Mesenchymal stem cell (in vitro differentiated cells and primary cell): Measurements from ENCODE around the gene ATXN1L.
"Not testable (repeated sequence)": the region's sequence is repeated elsewhere in the genome, so short reads cannot be mapped to it uniquely, and the experiment has no call there.

Experiments used
- DNase-seq: peaks from one replicate; pipeline ENCODE4 v3.0.0-alpha.2; 2013
- H2AFZ ChIP-seq: one replicate; pipeline ENCODE4 v1.6.1; 2013; ENCODE audit warnings: low read depth, mild to moderate bottlenecking, control low read depth, inconsistent platforms, low read length, moderate library complexity
- H2AK5ac ChIP-seq: 2 replicates; pipeline ENCODE4 v1.6.1; 2013; ENCODE audit warnings: low read length, moderate library complexity, mild to moderate bottlenecking, inconsistent platforms; ENCODE audit not compliant: severe bottlenecking
- H2BK120ac ChIP-seq: one replicate; pipeline ENCODE4 v1.6.1; 2013; ENCODE audit warnings: low read depth, mild to moderate bottlenecking, inconsistent platforms, low read length, moderate library complexity
- H2BK12ac ChIP-seq, 2 experiments: one replicate each; pipeline ENCODE4 v1.6.1; 2013; ENCODE audit warnings: inconsistent platforms in 2 of 2, low read length in 2 of 2, mild to moderate bottlenecking in 2 of 2, moderate library complexity in 2 of 2, control low read depth in 1 of 2
- H2BK15ac ChIP-seq: one replicate; pipeline ENCODE4 v1.6.1; 2013; ENCODE audit warnings: mild to moderate bottlenecking, low read depth, inconsistent platforms; ENCODE audit not compliant: poor library complexity, severe bottlenecking
- H2BK5ac ChIP-seq: 2 replicates; pipeline ENCODE4 v1.6.1; 2013; ENCODE audit warnings: low read depth, mild to moderate bottlenecking, low read length, control low read depth, inconsistent platforms; ENCODE audit not compliant: poor library complexity, severe bottlenecking
- H3K14ac ChIP-seq, 2 experiments: one replicate each; pipeline ENCODE4 v1.6.1; 2013; ENCODE audit warnings: inconsistent platforms in 2 of 2, low read length in 2 of 2, control low read depth in 1 of 2, mild to moderate bottlenecking in 1 of 2, moderate library complexity in 1 of 2
- H3K18ac ChIP-seq, 2 experiments: one replicate each; pipeline ENCODE4 v1.6.1; 2013; ENCODE audit warnings: inconsistent platforms in 2 of 2, low read length in 2 of 2, control low read depth in 1 of 2, low read depth in 1 of 2, mild to moderate bottlenecking in 1 of 2
- H3K23ac ChIP-seq, 2 experiments: one replicate each; pipeline ENCODE4 v1.6.1; 2013; ENCODE audit warnings: inconsistent platforms in 2 of 2, low read length in 2 of 2, mild to moderate bottlenecking in 2 of 2, moderate library complexity in 2 of 2, control low read depth in 1 of 2
- H3K27ac ChIP-seq: 2 replicates; pipeline ENCODE4 v1.5.1; 2013; ENCODE audit warnings: mild to moderate bottlenecking, moderate library complexity, low read length, control low read depth, inconsistent platforms; ENCODE audit not compliant: poor library complexity, severe bottlenecking
- H3K27me3 ChIP-seq, 2 experiments: 2 replicates each; pipeline versions ENCODE4 v1.6.1 to v1.7.0; 2013; ENCODE audit warnings: low read length in 2 of 2, mild to moderate bottlenecking in 2 of 2, moderate library complexity in 2 of 2, control low read depth in 1 of 2, inconsistent platforms in 1 of 2; ENCODE audit not compliant: control insufficient read depth in 1 of 2, insufficient read depth in 1 of 2
- H3K36me3 ChIP-seq, 2 experiments: 2 replicates each; pipeline versions ENCODE4 v1.6.1 to v1.7.0; 2013; ENCODE audit warnings: low read length in 2 of 2, control low read depth in 1 of 2, inconsistent platforms in 1 of 2, low read depth in 1 of 2, mild to moderate bottlenecking in 1 of 2; ENCODE audit not compliant: insufficient read depth in 2 of 2, control insufficient read depth in 1 of 2
- H3K4ac ChIP-seq, 2 experiments: one replicate each; pipeline ENCODE4 v1.6.1; 2013; ENCODE audit warnings: inconsistent platforms in 2 of 2, low read length in 2 of 2, mild to moderate bottlenecking in 2 of 2, moderate library complexity in 2 of 2, control low read depth in 1 of 2, low read depth in 1 of 2
- H3K4me1 ChIP-seq: 2 replicates; pipeline ENCODE4 v1.6.1; 2013; ENCODE audit warnings: low read depth, low read length, control low read depth; ENCODE audit not compliant: control insufficient read depth, insufficient read depth
- H3K4me2 ChIP-seq: 2 replicates; pipeline ENCODE4 v1.6.1; 2013; ENCODE audit warnings: low read length, mild to moderate bottlenecking, inconsistent platforms; ENCODE audit not compliant: poor library complexity, severe bottlenecking
- H3K4me3 ChIP-seq, 2 experiments: 2 replicates each; pipeline versions ENCODE4 v1.5.1 to v1.7.0; 2013; ENCODE audit warnings: low read length in 2 of 2, mild to moderate bottlenecking in 2 of 2, control low read depth in 1 of 2, low read depth in 1 of 2; ENCODE audit not compliant: insufficient read depth in 1 of 2
- H3K79me1 ChIP-seq: replicated peaks from 2 replicates; pipeline ENCODE4 v1.6.1; 2013; ENCODE audit warnings: mild to moderate bottlenecking, control low read depth, low read length, inconsistent platforms; ENCODE audit not compliant: poor library complexity, severe bottlenecking
- H3K9ac ChIP-seq: 2 replicates; pipeline ENCODE4 v1.7.0; 2013; ENCODE audit warnings: mild to moderate bottlenecking, low read length, moderate library complexity
- H3K9me3 ChIP-seq: 2 replicates; pipeline ENCODE4 v1.7.0; 2013; ENCODE audit warnings: mild to moderate bottlenecking, low read length; ENCODE audit not compliant: control insufficient read depth
- H4K8ac ChIP-seq: one replicate; pipeline ENCODE4 v1.6.1; 2013; ENCODE audit warnings: inconsistent platforms, mild to moderate bottlenecking, low read length, moderate library complexity
- H4K91ac ChIP-seq: one replicate; pipeline ENCODE4 v1.6.1; 2013; ENCODE audit warnings: mild to moderate bottlenecking, low read length, inconsistent platforms
- WGBS: methylation state at CpG from one replicate; pipeline ENCODE4 v1.1.7; 2013; ENCODE audit warnings: mixed read lengths; 5-methylcytosine and 5-hydroxymethylcytosine counted together

The ATXN1L gene

GRCh38 chr16:71832112-71832511, 13.7 kb upstream of the ATXN1L start:
- WGBS = 74% methylated on average over 2 of the region's 2 CpGs
- H2BK15ac ChIP-seq, DNase-seq, H3K18ac ChIP-seq, H2BK12ac ChIP-seq, H3K23ac ChIP-seq, H3K4me3 ChIP-seq, H3K14ac ChIP-seq, H4K91ac ChIP-seq, H3K79me1 ChIP-seq, H2BK5ac ChIP-seq, H3K9me3 ChIP-seq, H3K27me3 ChIP-seq, H3K4ac ChIP-seq, H3K9ac ChIP-seq, H2AK5ac ChIP-seq, H3K27ac ChIP-seq, H3K4me2 ChIP-seq, H2BK120ac ChIP-seq, H3K4me1 ChIP-seq, H2AFZ ChIP-seq, H4K8ac ChIP-seq, H3K36me3 ChIP-seq: not testable (repeated sequence)

GRCh38 chr16:71834291-71834690, 11.5 kb upstream of the ATXN1L start:
- no peaks in the 10 kb centered on the region for H3K4me1 ChIP-seq
- H2BK120ac ChIP-seq = no peak overlapping the region
- H3K4me3 ChIP-seq = no peak overlapping the region
- no peak overlapping the region for H3K18ac ChIP-seq
- 96% methylated on average over 3 of the region's 3 CpGs for WGBS
- no peak overlapping the region for H4K91ac ChIP-seq
- no peak overlapping the region for H2BK12ac ChIP-seq
- no peak overlapping the region for H3K4ac ChIP-seq
- H3K4me2 ChIP-seq = no peak overlapping the region
- H3K79me1 ChIP-seq = no peaks in the 10 kb centered on the region
- H3K23ac ChIP-seq = no peak overlapping the region
- H2BK15ac ChIP-seq = no peak overlapping the region
- H2AFZ ChIP-seq = no peak overlapping the region
- H3K27ac ChIP-seq = no peak overlapping the region
- no peaks in the 10 kb centered on the region for H3K27me3 ChIP-seq
- no peaks in the 10 kb centered on the region for H3K9me3 ChIP-seq
- no peak for DNase-seq
- H3K9ac ChIP-seq = no peak overlapping the region
- H3K36me3 ChIP-seq = no peaks in the 10 kb centered on the region
- no peak overlapping the region for H4K8ac ChIP-seq
- no peak overlapping the region for H3K14ac ChIP-seq
- H2AK5ac ChIP-seq = no peak overlapping the region
- H2BK5ac ChIP-seq = no peak overlapping the region

- no peak overlapping the region for H3K18ac ChIP-seq
- H3K23ac ChIP-seq = no peak overlapping the region
- no peaks in the 10 kb centered on the region for H3K9me3 ChIP-seq
- no peak overlapping the region for H3K4ac ChIP-seq
- 90% methylated on average over 2 of the region's 3 CpGs for WGBS
- no peak overlapping the region for H3K4me2 ChIP-seq
- H4K8ac ChIP-seq = no peak overlapping the region
- H3K27ac ChIP-seq = no peak overlapping the region
- H2AK5ac ChIP-seq = no peak overlapping the region
- H2AFZ ChIP-seq = no peak overlapping the region
- no peak overlapping the region for H3K4me3 ChIP-seq
- H3K79me1 ChIP-seq = no peaks in the 10 kb centered on the region
- no peak overlapping the region for H2BK120ac ChIP-seq
- no peak overlapping the region for H4K91ac ChIP-seq
- H3K36me3 ChIP-seq = no peaks in the 10 kb centered on the region
- H2BK15ac ChIP-seq = no peak overlapping the region
- H2BK12ac ChIP-seq = no peak overlapping the region
- no peak for DNase-seq
- H3K27me3 ChIP-seq = no peaks in the 10 kb centered on the region
- peaks cover 2% of the 10 kb centered on the region for H3K4me1 ChIP-seq
- H3K9ac ChIP-seq = no peak overlapping the region
- no peak overlapping the region for H2BK5ac ChIP-seq
- no peak overlapping the region for H3K14ac ChIP-seq
Observed at GRCh38 chr16:71837150-71837549, 8.6 kb upstream of the ATXN1L start.

- DNase-seq = no peak
- Histone ChIP-seq H3K27me3 (no peaks in the 10 kb centered on the region), H3K4me2 (no peak overlapping the region), H2AK5ac (no peak overlapping the region), H3K4ac (no peak overlapping the region), H3K9ac (no peak overlapping the region), H3K79me1 (no peaks in the 10 kb centered on the region), H3K27ac (no peak overlapping the region), H2BK15ac (no peak overlapping the region), H4K91ac (no peak overlapping the region), H3K4me3 (no peak overlapping the region), H3K14ac (no peak overlapping the region), H3K4me1 (peaks cover 4% of the 10 kb centered on the region), H3K18ac (no peak overlapping the region), H2AFZ (no peak overlapping the region), H2BK12ac (no peak overlapping the region), H3K9me3 (no peaks in the 10 kb centered on the region), H2BK5ac (no peak overlapping the region), H2BK120ac (no peak overlapping the region), H4K8ac (no peak overlapping the region), H3K36me3 (no peaks in the 10 kb centered on the region), H3K23ac (no peak overlapping the region)
- 73% methylated on average over 7 of the region's 7 CpGs for WGBS
Observed at GRCh38 chr16:71840052-71840451, 5.7 kb upstream of the ATXN1L start.
